ENCODE measurements around the gene HAO1.
"Not testable (repeated sequence)": the region's sequence is repeated elsewhere in the genome, so short reads cannot be mapped to it uniquely, and the experiment has no call there.

The HAO1 gene

DNA sequence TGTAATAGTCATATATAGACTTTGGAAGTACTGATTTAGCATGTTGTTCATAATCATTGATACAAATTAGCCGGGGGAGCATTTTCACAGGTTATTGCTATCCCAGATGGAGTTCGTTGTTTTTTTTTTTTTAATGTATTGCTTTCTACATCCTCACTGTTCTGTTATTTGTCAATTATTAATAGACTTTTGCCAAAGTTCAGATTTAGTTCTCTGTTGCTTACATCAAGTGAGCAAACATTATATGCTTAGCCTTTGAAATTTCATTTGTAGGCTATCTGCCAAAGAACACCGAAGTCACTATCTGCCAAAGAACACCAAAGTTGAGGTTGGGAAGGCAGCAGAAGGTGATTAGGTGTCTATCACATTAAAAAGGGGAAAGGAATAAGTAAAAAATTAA, at the start of gene HAO1:
TSS of gene HAO1 (minus strand) at position 118 of the 400 bp plus-strand sequence. CDS start at position 82, 36 bp downstream.
- DNase-seq = no peak

DNA sequence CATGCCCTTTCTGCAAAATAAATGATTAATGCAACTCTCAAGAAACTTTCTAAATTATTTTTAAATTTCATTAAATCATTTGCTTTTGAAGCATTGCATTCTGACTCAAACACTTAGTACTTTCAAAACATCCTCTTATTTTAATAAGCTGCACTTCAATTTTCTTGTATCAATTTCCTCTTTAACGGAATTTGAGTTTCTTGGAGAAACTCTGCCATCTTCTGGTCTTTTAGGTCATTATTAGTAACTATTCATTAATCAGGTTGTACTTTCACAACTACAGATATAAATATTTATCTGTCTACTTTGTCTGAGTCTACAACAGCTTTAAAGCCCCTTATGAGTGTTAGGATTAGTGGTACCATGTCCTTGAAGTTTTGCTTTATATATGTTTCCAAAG, 49.1 kb upstream of the HAO1 start:
- peak in 1 of 2 experiments; percentile 26 for DNase-seq

DNA sequence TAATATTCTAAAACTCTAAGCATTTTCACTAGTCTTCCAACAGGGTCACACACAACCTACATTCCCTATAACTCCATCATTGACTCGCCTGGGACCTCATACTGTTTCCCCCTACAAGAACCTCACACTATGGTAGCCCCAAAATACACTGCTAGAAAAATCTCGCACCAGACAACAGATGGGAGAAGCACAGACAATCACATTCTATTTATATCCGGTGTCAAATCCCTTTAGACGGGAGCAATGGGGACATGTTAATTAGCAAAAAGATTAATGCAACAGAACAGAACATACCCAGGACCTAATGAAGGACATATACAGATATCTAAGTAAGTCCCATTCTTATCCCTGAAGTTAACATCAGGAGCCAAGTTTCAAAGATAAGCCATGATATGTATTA, 45.7 kb upstream of the HAO1 start:
- no peak for DNase-seq

DNA sequence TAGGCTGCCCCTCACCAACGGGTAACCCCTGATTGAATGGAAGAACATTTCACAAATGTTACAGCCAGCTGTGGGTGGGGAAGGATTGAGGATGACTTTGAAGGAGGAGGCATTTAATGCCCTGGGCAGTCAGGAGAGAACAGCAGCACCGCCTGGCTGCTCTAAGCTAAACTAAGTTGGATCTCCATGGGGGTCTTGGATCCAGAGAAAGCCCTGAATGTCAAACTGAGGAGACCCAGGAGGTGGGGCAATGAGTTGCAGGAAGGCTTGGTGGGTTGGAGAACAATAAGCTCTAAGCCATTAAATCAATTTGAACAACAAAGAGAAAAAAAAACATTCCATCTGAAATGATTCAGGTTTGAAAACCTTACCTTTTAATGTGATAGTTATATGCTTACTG, 43.9 kb upstream of the HAO1 start:
- no peak for DNase-seq

DNA sequence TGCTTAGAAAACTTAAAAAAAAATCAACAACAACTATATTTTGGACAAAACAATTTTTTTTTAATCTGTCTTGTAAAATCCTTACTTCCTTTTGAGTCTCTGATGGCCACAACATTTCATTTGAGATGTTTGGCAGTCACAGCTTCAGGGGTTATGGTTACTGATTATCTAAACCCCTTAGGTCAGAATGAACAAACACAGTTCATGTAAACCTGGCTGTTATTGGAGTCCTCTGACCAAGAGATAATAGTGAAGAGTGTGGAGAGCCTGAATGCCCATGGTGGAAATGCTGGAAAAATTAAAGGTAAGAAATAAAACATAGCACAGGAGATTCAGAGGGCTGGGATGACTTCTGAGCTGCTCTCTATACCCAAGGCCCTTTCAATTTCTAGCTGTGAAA, 41.1 kb upstream of the HAO1 start:
- no peak for DNase-seq

DNA sequence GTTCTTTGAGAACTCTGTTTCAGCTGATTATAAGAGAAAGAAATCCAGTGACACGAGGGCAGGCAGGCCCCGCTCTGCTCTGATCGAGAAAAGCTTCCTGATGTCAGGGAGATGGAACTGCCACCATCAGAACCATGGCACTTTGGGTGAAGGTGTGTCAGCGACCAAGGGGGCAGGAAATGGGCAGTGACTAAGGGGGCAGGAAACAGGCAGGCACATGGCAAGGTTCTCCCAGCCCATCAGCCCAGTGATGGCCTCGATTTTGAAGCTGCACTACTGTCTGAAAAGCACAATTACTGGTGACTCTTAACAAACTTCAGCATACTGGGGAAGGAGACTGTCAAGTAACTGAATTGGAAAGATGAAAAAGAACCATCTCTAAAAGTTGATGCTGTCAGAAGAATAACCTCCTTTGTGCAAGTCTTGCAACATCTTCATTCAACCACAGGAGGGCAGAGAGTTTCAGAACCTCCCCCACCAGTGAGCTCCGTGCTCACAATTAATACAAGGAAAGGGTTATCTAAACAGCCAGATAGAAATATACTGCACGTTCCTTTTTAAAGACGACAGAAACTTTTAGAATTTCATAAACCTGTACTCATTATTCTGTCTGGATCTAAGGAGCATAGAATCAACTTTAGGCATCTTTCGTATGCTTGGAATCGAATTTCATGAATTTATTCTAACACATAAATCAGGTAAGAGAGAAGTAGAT, 40.2 kb upstream of the HAO1 start:
- peak in 1 of 2 experiments; percentile 11 for DNase-seq

DNA sequence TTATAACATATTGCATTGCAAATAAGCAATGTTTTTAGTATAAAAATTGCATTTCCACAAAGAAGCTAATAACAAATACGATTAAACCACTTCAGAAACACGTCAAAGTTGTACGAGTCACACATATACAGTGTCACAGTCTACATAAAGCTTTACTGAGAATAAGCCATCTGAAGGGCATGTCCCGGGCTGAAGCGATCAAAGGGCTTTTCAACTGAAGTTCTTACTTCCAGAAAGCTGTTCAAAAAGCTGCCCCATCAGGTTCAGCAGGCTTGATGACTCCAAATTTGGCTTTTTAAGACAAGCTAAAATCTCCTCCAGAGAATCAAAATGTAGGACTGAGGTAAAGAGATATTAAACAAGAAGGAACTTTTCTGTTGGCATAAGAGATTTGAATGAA, 37.5 kb upstream of the HAO1 start:
- DNase-seq = no peak

DNA sequence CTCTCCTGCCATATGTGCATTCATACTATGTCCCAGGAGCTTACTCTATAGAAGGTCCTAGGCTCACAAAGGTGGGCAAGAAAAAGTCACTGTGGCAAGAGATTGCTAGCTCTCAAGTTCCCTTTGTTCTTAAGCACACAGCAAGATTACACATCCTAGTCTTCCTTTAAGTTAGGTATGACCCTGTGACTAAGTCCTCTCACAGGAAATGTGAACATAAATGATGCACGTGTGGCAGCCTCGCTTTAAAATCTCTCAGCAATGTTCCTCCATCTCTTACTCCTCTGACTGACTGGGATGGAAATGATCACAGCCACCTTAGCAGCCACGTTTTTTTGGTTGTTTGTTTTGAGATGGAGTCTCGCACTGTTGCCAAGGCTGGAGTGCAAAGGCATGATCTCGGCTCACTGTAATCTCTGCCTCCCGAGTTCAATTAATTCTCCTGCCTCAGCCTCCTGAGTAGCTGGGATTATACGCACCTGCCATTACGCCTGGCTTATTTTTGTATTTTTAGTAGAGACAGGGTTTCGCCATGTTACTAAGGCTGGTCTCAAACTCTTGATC, 35.7 kb upstream of the HAO1 start:
- DNase-seq = no peak

DNA sequence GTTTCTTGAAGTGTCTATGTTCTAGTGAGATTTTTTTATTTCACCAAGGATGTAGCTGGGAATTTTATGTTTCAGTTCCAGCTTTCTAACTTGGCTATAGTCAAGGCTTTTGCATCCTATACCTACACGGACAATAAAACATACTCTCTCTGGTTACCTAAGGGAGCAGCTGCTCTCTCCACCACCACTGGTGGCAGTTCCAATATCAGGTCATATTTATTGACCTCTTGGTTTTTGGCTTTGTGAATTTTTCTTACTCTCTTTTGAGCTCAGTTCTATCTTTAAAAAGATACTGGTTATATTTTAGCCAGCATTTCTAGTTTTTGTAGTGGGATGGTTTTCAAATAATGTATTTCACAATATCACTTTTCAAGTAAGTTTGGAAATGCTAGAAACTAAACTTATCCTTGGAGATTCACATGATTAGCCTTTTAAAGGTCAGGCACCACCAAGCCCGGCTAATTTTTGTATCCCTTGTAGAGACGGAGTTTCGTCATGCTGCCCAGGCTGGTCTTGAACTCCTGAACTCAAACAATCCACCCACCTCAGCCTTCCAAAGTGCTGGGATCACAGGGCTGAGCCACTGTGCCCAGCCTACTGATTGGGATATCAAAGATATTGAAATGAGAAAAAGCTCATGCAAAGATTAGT, 34.7 kb upstream of the HAO1 start:
- no peak for DNase-seq

DNA sequence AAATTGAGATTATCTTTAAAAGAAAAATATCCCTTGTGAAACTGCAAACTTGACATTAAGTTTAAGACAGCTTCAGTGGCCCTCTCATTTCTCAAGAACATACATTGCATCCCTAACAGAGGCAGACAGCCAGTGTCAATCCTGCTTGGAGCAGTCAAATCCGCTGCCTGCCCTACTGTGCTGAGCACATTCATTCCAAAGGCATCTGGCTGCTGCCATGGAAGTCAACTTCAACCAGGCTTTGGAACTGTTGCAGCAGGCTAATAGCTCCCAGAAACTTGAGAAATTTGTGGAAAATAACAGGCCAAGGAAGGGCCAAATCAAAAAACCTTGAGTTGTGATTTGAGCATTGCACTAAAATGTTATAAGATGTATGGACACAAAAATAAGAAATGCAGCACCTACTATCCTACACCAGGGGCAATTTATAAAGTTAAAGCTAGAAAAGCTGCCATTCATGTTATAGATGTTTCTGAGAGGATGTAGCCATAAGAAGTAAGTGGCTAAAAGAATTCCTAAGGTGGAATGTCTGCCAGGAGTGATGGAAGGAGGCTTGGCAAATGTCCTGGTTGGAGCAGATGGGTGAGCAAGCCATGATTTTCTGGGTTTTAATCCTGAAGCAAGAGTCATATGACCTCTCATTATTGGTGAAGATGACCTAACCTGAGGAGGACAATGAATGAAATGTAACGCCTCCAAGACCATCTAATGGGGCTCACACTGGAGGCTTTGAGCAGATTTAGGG, 31.4 kb upstream of the HAO1 start:
- DNase-seq = peak; percentile 35 to 79

DNA sequence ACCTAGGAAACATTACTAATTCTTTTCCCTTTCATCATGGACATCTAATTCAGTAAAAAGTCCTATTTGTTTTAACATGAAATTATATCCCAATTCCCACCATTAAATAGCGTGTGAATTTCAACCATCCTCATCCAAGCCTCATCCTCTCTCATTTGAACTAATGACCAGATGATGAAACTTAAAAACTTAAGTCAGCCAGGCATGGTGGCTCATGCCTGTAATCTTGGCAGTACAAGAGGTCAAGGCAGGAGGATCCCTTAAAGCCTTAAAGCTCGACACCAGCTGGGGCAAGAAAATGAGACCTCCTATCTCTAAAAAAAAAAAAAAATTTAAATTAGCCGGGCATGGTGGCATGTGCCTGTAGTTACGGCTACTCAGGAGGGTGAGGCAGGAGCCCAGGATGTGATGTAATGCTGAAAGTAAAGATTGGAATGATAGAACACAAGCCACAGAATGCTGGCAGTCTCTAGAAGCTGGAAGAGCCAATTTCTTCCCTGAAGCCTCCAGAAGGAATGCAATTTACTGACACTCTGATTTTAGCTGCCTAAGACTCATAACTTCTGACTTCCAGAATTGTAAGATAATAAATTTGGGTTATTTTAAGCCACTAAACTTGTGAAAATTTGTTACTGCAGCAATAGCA, 27.1 kb upstream of the HAO1 start:
- no peak for DNase-seq

DNA sequence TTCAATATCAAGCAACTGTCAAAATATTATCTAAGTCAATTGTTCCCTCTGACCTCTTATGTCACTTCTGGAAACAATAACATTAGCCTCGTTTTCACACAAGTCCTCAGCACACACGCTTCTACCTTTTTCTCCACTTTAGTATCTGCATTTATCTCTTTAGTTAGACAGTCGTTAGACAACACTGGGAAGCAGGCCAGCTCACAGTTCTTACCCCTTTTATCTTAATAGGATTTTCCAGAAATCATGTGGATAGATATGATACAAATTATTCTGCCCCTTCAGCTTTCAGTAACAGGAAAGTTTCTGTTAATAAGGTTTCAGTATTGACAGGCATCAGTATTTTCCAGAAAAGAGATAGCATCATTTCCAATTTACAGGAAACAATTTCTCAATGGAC, 25.9 kb upstream of the HAO1 start:
- no peak for DNase-seq

DNA sequence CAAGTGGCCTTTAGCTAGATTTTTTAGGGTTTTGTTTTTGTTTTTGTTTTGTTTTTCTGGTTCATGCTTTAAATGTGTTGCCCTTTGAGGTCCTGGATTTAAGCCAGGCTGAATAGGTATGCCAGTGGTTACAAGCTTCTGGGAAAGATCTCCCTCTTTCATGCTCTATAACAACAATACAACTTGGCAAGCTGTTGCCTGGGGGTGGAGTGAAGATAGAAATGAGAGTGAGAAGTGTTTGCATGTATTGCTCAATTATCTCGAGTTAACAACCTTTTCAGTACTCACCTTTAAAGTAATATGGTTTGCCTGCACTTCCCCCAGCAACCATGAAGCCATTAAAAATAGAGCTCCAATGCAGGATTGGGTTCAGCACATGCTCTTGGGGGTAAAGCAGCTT, 19.2 kb upstream of the HAO1 start:
- no peak for DNase-seq

DNA sequence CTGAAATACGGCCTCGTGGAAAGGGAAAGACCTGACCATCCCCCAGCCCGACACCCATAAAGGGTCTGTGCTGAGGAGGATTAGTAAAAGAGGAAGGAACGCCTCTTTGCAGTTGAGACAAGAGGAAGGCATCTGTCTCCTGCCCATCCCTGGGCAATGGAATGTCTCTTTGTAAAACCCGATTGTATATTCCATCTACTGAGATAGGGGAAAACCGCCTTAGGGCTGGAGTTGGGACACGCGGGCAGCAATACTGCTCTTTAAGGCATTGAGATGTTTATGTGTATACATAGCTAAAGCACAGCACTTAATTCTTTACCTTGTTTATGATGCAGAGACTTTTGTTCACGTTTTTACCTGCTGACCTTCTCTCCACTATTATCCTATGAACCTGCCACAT, 16.3 kb upstream of the HAO1 start:
- DNase-seq = not testable (repeated sequence)

DNA sequence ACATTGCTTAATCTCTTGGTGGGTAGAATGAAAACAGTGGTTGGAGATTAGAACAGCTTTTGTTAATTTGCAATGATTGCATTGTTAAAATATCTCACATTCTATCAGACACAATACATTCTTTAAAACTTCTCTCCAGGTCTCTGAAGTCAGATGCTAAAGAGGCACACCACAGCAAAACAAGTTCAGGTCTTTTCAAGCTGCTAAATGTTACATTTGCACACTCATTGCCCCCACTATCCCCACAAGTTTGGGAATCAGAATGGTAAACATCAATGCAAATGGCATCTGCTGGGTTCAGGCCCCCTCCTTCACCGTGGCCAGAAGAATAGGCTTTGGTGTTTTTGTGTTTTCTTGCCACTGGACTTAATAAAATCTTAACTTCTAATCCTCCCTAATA, 10.1 kb upstream of the HAO1 start:
- no peak for DNase-seq

DNA sequence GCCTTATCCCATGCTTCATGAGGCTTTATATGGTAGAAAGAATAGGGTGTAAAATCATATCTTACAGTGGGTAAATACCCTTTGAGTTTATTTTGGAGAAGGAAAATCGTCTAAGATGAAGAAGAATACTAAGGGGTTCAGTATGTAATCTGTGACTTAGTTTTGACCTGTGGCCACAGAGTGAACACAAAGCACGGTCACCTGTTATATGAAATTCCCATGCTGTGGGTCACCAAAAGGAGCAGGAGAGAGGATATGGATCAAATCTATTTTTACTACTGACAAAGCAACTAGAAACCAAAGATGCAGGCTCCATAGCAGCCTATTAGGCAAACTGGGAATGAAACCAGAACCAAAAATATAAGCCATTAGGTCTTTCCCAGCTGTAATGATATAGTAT, 3.6 kb upstream of the HAO1 start:
- no peak for DNase-seq

DNA sequence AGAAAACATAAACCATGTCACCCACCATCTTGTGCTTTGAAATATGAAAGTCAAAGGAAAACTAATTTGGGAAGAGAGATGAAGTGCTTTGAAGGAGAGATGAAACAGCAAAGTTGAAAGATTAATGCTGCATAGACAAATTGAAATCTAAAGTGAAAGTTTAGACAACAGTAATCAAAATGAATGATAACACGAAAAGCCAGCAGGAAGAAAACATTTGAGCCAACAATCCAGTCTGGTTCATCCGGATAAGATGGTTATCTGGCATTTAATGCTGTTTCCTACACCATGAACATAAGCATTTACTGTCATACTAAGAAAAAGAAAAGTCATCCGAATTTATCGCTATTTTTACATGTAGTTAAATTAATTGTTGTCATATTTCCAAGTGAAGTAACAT, 595 bp downstream of the HAO1 start:
- no peak for DNase-seq

DNA sequence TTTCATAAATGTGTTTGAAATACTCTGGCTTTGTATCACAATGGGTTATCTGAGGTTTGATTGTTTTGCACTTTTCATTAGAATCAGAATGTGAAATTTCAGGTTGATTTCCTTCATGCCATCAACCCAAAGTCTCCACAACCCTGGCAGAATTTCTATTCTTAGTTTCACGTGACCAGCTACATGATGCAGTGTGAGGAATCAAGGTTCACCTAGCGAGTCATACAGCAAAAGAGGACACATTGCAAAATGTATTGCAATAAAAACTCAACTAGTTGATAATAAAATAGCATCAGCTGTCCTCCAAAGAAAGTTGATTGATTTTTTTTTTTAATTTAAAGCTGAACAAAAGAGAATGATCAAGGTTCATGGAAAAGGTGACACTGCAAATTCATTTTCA, 2.2 kb downstream of the HAO1 start:
- DNase-seq = no peak

DNA sequence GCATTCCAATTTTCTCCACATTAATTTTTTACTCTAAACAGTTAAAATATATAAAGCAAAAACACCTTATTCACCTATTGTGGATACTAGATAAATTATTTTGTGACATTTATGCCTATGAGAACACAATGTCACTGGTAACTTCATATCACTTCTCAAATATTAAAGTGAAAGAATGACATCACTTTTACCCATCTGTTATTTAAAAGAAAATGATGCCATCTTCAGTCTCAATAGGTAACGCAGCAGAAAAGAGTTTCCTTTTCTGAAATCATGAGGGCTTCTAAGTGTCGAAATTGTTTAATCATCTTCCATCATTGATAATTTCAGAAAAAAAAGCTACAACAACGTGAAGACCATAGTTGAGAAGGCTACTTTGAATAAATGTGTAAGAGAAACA, 2.9 kb downstream of the HAO1 start:
- DNase-seq = no peak

DNA sequence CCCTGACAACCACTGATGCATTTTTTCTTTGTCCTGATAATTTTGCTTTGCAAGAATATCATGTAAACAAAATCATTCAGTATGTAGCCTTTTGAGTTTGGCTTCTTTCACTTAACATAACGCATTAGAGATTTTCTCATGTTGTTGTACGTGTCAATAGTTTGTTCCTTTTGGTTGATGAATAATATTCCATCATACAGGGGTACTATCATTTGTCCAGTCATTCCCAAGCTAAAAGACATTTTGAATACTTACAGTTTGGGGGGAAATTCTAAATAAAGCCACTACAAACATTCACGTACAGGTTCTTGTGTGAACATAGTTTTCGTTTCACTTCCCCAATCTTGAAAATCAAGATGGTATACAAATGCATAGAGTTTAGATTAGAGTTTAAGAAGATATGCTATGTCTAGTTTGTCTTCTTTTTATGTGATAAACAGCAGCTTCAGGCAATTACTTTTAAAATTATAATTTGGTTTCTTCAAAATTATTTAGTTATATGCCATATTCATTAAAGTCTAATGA, 5.2 kb downstream of the HAO1 start:
- no peak for DNase-seq

DNA sequence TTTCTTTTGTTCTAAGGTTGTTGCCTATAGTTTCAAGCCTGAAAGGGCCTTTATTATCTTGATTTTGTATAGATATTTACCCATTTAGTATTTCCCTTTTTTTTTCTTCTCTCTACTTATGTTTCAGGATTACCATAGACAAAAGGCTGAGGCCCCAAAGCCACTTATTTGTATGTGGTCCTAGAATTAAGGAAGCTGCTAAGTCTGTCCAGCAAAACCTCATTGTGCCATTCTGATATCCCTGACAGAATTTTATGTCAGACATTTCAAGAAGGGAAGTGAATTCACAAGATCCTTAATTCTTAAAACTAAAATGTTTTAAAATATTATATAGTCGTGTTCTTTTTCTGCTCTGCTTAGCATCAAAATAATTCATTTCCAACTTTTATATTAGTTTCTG, 6.9 kb downstream of the HAO1 start:
- no peak for DNase-seq

DNA sequence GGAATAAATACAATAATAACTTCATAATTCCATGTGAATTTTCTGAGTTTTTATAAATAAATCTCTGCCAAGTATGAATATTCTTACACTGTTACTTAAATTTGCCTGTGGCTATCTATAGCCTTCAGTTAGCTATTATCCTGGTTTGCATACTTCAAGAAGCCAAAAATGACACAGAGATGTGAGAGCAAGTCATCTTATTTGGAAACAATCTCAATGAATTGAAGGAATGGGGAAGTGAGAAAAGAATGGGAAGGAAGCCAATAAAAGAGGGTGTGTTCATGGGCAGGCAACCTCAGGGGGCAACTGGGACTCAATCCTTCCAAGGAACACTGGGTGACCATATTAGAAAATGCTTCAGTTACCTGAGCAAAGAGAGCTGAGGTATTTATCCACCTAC, 9.9 kb downstream of the HAO1 start:
- DNase-seq = no peak

DNA sequence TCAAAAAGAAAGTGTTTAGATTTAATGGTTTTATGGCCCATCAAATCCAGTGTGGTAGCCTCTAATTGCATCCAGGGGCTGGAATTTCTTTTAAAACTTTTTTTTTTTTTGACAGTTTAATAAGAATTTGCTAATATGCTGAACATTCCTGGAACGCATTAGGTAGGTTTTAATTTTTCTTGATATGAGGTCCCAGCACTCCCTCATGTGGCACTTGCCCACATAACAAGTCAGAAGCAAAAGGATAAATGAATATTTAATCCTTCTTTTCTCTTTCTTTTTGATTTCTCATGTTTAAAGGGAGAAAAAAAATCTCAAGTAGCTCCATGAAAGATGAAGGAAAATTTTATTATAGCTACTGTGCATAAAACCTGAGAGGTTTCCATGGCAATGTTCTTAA, 13.5 kb downstream of the HAO1 start:
- peak in 1 of 2 experiments; percentile 34 for DNase-seq
